GM20431 (cell line): ENCODE results near the gene NFASC.

ENCODE experiments used
- in situ Hi-C: fragments of 300-500 bp; cut with MseI, MboI; formaldehyde crosslinking; loops from one replicate; pipeline ENCODE4 v1.15.0; 2020; ENCODE audit warnings: low sequenced_read_pairs; ENCODE audit not compliant: unreplicated experiment

Gene NFASC

DNA sequence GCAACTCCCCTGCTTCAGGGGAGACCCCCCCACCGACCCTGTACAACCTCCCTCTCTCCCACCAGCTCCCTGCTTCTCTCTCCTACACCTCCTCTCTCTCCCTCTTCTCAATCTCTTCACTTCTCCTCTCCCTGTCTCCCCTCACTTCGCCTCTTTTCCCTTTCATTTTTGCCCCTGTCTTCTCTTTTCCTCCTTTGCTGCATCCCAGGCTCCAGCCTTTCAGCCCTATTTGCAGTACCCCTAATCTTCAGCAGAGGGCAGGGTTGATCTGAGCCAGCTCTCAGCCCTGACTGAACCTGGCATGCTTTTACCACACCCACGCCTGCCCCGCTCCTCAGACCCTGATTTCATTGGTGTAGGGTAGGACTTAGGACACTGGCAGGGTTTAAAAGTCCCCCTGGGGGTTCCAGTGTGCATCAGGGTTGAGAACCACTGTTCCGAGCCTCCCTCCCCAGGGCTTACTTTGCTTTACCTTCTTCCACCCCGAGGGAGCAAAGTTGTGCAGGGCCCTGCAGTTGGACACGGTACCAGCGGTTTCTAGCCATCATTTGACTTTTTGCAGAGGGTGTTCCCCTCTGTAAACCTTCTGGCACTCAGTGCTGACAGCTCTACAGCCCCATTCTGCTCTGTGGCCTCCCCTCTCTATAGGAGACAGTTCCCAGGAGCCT lies 105.0 kb downstream of the NFASC start:
- in situ Hi-C loops: no loop called here

DNA sequence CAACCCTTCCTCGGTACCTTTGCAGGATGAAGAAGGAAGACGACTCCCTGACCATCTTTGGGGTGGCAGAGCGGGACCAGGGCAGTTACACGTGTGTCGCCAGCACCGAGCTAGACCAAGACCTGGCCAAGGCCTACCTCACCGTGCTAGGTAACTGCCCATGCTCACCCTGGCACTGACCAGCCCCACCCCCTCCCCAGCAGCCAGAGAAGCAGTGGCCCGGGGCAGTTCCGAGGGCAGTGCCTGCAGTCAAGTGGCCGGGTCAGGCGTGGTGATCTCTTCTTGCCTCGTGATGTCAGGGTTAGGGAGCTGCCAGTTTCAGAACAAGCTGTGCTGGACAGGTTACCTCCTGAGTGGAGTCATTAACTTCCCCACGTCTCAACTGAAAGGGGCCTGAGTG lies 106.0 kb downstream of the NFASC start:
- in situ Hi-C loops: no loop called here

DNA sequence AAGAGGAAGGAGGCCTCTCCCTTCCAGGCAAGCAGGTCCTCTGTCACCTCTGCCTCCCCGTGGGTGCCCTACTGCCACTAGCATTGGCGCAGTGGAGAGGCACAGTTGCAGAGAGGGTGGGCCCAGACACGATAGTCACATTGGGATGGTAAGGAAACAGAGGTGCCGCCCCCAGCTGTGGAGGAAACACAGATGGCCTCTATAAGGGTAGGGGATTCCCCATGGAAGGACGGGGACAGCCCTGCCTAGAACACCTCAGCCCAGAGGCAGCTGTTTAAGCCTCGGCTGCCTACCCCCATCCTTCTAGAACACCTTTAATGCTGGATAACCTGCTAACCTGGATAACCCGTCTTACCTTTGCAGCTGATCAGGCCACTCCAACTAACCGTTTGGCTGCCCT lies 106.7 kb downstream of the NFASC start:
- in situ Hi-C loops: no loop called here

DNA sequence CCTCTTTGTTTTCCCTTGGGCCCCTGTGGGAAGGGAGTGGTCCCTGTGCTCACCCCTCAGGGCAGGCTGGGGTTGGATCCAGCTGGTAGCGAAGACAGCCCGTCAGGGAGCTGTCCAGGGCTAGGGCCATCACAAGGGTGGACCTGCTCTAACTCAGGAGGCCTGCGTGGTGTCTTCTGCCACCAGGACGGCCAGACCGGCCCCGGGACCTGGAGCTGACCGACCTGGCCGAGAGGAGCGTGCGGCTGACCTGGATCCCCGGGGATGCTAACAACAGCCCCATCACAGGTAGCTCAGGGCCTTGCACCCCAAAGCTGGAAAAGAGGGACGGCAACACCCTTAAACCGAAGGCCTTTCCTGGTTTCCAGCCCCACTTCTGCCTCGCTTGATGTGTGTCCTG lies 108.1 kb downstream of the NFASC start:
- in situ Hi-C loops: no loop called here

DNA sequence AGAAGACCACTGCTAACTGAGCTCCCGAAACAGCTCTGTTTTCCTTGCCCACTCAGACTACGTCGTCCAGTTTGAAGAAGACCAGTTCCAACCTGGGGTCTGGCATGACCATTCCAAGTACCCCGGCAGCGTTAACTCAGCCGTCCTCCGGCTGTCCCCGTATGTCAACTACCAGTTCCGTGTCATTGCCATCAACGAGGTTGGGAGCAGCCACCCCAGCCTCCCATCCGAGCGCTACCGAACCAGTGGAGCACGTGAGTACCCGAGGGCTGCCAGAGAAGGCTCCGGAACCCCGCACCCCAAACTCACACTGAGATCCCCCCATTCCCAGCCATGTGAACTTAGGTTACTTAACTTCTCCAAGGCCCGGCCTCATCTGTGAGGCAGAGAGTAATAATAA lies 108.6 kb downstream of the NFASC start:
- in situ Hi-C loops: no loop called here

DNA sequence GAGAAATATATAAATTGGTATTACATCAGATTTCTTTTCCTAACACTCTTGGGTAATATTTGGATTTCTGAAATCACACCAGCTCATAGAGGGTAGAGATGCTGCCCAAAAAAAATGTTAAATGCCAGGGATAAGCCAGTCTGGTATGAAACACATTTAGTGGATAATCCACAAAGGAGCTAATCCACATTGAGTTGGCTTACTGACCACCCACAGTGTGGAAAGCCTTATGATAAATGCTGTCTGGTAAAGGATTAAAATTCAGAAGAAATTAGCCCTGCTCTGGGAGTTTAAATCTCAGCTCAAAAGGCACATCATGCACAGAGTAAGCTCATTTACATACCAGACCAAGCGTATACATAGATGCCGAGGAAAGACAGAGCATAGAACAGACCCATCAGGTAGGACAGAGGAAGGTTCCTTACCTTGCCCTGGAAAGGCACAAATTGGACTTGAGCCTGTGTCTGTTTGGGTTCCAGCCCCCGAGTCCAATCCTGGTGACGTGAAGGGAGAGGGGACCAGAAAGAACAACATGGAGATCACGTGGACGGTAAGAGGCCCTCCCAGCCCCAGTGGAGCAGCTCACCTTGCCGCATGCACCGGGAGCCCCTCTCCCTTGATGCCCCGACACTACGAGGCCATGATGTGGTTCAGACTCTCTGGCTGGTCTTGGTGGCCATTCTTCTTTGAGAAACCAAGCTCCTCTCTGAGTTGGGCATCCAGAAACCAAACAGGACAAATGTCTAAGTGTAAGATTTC lies 109.4 kb downstream of the NFASC start:
- in situ Hi-C loops: no loop called here

DNA sequence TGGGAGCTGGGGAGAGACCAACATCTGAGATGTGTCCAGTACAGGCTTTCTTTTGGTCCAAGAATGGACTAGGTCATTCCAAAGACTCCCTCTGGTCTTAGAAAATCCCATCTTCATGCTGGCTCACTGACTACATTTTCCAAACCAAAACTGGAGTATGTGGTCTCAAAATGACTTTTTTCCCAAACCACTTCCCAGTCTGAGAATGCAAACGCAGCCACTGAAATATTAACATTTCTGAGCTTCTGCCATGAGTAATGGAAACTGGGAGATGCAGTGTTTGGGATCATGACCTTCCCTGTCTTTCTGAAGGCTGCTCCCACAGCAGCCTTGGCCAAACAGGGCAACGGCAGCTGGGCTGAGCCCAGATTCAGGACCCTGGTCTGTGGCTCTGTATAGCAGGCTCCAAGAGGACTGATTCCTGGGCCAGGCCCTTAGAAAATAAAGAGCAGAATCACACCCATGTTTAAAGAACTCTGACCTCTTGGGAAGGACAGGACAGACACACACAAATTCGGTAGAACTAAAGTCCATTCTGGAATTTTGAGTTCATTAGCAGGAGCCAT lies 110.3 kb downstream of the NFASC start:
- in situ Hi-C loops: no loop called here

DNA sequence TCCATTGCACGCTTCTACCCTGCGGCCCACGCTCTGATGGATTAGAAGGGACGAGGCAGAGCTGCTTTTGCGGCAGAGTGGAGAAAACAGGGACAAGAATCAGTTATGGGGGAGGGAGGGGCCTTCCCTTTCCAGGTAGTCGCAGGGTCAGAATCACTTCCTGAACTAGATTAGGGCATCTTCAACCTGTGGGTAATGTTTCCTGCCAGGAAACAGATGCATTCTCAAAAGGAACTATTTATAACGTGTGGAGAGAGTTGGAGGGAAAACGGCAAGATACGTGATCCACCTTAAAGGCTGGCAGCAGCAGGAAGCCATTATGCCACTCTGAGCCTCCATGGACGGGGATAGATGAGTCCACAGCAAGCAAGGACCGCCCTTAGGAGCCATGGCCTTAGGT lies 112.5 kb downstream of the NFASC start:
- in situ Hi-C loops: no loop called here

DNA sequence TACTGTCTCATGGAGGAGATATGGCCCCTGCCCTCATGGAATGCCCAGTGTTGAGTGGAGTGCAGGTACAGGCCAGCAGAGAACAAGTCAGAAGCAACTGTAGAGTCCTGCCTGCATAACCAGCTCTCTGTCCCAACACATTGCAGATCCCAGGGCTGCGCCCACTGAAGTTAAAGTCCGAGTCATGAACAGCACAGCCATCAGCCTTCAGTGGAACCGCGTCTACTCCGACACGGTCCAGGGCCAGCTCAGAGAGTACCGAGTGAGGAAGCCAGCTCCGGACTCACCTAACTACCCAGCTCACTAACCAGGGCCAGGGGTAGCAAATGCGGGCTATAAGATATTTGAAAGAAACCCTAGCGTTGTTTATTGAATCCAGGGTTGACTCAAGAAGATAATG lies 113.2 kb downstream of the NFASC start:
- in situ Hi-C loops: no loop called here

DNA sequence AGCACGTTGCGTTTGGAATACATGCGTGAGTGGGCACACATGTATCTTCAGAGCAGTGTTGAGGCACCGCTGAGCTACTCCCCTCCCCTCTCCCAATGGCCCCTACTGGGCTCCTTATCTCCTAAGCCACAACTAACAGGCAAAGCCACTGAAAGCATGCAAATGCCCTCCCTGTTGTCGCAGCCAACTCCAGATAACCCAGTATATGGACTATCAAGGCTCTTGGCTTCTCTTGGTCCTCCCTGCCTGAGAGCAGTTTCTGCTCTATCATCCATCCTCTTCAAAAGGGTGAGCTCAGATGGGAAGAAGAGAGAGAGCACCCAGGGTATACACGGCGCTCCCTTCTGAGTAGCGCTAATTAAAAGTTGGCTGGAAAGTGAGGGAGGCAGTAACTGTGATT lies 113.8 kb downstream of the NFASC start:
- in situ Hi-C loops: no loop called here

DNA sequence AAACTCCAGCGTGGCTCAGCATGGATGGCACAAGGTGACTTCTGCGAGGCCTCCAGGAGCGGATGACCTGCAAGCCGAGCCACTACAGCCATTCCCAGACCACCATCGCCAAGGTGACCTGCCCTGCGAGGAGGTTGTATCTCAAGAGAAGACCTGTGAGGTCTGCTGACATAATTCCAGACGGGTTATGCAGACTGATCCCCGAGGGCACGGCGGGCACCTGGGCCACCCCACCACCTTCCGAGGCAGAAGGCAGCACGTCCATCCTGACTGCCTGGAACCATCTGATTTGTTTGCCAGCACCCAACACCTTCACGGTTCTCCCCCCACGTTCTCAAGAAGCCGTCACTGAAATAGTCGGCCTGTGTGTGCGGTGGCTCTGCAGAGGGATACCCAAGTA lies 115.5 kb downstream of the NFASC start:
- in situ Hi-C loops: no loop called here

DNA sequence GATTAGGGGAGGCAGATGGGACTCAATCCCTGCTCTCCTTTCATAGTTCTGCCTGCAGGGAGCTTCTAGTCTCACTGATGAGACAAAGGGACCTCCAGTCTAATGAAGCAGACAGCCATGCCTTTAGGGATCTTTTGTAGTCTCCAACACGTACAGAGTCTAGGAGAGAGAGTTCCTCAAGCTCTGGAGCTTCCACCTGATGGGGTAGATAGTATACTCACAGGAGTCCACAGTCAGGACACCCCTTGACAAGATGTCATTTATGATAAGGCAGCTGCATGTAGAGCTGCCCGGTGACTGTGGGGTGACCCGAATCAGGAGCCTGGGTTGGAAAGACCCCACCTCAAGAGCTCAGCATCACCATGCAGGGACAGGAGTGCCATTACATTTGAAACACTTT lies 117.0 kb downstream of the NFASC start:
- in situ Hi-C loops: no loop called here

DNA sequence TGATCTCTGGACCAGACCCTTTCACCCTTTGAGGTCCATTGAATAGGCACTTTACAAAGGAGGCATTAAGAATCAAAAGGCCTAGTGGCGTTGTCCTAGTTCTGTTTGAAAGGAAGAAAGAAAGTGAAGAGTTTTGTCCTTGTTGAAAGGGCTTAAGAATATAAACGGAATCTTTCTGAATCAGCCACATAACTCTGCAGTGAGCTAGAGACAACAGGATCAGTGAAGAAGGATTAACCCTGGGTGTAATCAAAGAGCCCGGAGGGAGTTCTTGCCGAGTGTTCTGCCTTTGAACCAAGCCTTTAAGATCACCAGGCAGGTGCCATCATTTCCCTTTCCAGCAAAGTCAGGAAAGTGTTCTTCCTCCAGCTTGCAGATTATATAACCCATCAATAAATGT lies 117.5 kb downstream of the NFASC start:
- in situ Hi-C loops: no loop called here

DNA sequence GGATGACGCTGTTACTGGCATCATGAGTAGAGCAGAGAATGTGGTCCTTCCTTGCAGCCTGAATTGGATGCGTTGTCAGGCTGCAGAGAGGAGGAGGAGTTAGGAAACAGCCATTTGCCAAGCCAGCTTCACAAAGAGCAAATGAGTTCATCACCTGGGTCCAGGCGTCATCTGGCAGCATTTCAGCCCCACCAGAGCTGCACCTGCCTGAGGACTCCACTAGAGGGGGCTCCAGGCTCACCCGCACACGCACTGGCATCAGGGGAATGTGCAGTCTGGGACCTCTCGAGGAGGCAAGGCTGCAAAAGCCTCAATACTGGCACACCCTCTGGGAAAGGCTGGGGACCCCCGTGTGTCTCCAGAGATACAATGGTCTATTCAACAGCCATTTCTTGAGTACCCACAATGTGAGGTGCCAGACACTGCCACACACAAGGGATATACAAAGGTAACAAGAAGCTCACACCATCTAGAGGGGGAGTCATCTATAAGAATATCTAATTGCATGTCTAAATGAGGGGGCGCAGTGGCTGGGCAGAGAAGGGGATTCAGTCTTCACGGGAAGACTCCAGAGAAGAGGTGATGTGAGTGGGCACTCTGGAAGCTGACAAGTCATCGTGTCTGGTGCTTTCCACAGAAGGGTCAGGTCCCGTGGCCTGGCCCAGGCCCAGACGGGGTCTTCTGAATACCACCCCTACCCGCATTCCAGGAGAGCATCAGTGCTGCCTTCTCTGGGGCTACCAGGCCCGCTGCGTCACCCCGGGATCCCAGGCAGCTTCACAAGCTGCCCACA lies 118.8 kb downstream of the NFASC start:
- in situ Hi-C loops: no loop called here

DNA sequence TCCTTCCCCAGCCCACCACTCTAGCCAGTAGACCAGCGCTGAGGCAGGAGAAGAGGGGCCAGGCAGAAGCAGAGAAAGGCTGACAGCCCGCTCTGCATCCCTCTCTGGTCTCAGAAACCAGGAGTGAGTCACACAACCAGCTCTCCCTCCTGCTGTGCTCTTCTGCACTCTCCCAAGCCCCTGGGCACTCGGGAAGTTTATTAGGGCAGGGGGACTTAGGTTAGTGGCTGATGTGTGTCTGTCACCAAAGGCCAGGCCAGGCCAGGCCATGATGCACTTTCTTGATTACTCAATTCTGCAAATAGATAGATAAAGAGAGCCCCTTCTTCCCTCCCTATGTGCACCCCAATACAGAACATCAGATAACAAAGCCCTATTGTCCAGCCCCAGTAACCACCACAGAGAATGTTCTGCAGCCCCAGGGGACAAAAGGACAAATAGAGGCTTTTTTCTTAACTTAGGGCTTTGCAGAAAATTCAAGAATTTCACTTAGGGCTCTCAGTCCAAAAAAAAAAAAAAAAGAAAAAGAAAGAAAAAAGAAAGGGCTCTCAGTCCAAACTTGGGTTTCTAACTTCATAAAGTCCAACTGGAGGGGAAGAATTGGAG lies 119.5 kb downstream of the NFASC start:
- in situ Hi-C loops: no loop called here

DNA sequence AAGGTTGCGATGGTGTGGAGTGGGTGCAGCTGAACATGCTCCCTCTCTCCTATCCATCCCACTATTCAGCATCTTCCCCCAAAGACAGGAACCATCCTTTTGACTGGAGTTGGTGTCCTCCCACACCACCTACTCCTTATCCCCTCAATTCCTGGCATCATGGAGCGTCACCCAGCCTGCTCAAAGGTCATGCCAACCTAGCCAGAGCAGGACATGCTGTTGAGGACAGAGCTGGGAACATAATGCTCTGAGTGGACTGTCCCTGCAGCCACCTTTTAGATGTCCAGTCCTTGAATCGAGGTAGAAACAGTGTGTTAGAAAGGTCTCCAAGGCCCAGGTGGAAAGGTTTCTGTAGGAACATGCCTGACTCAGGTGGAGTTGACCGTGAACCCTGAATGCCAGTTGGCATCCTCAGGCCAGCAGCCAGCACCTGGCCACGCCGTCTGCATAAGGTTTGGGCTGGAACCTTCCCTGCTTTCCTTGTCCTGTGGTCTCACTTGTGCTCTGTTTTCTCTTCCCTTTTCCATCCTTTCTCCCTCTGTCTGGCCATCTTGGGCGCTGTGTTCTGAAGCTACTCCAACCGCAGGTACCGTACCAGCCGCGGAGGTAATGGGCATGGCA lies 120.2 kb downstream of the NFASC start:
- in situ Hi-C loops: no loop called here

DNA sequence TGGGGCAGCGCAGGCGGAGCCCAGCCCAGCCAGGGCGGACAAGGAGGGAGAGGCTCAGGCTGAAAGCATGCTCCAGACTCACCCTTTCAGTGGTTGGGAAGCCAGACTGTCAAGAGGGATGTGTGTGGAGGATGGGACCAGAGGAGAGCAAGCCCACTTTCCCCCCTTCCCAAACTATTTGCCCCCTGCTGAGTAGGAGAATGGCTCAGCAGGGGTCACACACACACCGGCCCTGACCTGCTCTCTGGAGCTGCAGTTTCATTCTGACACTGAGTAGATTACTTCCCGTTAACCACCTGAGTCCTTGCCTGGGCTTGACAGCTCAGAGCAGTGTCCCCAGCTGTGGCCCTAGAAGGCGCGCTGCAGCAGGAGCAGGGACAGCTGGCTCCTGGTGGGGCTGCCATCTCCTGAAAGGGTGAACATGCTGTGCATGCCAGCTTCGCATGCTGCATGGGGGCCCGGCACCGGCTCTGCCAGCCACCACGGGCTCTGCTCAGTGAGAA lies 120.7 kb downstream of the NFASC start:
- in situ Hi-C loops: no loop called here

DNA sequence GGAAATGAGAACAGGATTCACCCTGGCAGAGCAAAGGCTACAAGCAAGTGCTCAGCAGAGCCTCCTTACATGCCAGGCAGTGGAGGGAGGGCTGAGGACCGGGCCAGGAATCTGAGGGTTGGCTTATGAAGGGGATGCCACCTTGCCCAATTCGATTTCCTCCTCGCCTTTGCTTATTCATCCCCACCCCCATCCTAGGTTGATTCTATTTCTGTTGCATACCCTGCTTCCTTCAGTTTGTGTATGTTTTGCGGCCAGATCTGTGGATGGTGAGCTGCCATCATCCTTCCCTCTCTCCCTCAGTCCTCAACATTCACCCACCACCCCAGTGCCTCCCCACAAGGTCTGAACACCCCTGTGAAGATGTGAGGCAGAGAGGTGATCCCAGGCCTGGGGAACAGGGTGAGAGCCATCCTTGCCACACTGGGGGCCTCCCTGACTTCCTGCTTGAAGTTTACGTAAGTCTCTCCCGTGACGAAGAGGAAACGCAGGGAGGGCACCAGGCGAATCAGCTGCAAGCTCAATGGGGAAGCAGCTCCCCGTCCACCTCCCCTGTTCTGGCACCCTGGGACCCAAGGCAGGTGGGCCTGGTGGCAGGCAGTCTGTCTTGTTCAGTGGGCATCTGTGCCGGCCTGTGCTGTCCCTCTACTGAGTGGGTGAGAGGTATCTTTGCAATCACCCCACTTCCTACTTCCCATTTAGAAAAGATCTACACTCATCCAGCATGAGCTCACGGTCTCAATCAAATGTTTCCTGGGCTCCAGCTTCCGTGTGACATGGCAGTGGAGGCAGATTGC lies 121.7 kb downstream of the NFASC start:
- in situ Hi-C loops: no loop called here

DNA sequence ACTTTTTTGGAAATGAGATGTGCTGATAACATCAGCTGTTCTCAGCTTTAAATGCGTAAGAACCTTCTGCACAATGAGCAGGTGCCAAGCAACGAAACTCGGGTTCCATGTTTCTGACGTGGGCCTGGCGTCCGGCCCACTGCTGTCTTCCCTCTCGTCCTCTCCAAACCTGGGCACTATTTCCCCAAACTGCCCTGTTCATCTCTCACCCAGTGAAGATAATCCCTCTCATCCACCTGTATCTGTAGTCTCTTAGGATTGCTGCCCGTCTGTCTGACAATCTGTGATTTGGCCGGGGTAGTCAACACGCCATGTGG lies 122.3 kb downstream of the NFASC start:
- in situ Hi-C loops: no loop called here
